ENCODE measurements around the gene PPP6R1. TPM values are rescaled to one million over a fixed set of nuclear protein-coding genes. Genes with fewer than 3 reads are reported as not detected.
A peak's percentile ranks its signal among the peaks of the same experiment; 100 is the strongest.
"Not testable (repeated sequence)": the region's sequence is repeated elsewhere in the genome, so short reads cannot be mapped to it uniquely, and the experiment has no call there.

The PPP6R1 gene
- total RNA-seq, 1 donor from 2014 or later: 11.4 TPM

DNA sequence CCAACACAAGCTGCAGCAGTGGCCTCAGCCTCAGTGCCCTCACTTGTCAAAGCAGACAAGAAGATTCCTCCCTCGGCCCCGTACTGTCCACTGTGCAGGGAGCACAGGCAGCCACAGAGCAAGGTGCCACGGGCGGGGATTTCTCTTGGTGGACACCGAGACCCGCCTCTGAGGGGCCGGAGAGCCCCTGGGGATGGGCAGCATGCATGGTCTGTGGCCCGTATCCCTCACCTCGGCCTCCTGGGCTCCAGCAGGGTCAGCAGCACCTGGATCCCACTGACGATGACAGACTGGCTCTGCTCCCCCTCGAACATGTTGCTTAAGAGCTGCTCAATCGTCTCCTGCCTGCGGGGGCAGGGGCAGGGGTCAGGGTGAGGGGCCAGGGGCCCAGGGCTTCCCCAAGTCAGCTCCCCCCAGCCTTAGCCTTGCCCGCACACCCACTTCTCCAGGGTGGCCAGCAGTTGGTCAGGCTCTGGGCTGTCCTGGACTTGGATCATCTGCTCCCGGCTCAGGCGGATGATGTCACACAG, 16.8 kb downstream of the PPP6R1 start:
- no peak for DNase-seq

GRCh38 chr19:55241143-55241934, 17.5 kb downstream of the PPP6R1 start:
- DNase-seq: no peak

- DNase-seq: peak; percentile 24
Observed at GRCh38 chr19:55240713-55241020, 18.1 kb downstream of the PPP6R1 start.

- DNase-seq: no peak
Observed at GRCh38 chr19:55239004-55239403, 19.8 kb downstream of the PPP6R1 start.

GRCh38 chr19:55238030-55238429, 20.8 kb downstream of the PPP6R1 start:
- no peak for DNase-seq

DNA sequence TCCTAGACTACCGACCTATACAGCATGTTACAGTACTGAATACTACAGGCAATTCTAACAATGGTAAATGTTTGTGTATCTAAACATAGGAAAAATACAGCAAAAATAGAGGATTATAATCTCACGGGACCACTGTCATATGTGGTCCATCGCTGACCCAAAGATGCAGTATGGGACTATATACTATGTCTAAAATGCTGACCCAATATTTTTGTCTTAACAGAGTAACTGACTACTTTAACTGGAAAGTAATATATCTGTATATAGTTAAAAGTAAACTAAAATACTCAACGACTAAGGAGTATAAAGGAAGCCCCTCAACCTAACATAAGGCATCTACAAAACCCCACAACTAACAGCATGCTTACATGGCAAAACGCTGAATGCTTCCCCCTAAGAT, 25.8 kb downstream of the PPP6R1 start:
- DNase-seq: no peak

DNA sequence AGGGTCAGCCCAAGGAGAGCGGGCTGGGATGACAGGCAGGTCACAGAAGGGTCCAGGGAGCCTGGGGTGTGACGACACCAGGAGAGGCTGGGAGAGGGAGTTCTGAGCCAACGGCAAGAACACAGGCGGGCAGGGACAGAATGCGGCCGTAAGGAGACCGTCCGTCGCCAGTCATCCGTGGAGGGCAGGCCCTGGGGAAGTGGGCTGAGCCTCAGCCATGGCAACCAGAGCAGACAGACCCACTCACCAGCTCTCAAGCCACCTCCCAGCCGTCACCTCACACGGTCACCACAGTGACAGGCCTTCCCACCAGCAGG, 26.6 kb downstream of the PPP6R1 start:
- no peak for DNase-seq

- DNase-seq: no peak
Observed at GRCh38 chr19:55231391-55232285, 27.2 kb downstream of the PPP6R1 start.

GRCh38 chr19:55230780-55231179, 28.0 kb downstream of the PPP6R1 start:
- DNase-seq: no peak

- DNase-seq: no peak
Observed at GRCh38 chr19:55230329-55230728, 28.5 kb downstream of the PPP6R1 start.

GRCh38 chr19:55229789-55230182, 29.0 kb downstream of the PPP6R1 start:
- no peak for DNase-seq

DNA sequence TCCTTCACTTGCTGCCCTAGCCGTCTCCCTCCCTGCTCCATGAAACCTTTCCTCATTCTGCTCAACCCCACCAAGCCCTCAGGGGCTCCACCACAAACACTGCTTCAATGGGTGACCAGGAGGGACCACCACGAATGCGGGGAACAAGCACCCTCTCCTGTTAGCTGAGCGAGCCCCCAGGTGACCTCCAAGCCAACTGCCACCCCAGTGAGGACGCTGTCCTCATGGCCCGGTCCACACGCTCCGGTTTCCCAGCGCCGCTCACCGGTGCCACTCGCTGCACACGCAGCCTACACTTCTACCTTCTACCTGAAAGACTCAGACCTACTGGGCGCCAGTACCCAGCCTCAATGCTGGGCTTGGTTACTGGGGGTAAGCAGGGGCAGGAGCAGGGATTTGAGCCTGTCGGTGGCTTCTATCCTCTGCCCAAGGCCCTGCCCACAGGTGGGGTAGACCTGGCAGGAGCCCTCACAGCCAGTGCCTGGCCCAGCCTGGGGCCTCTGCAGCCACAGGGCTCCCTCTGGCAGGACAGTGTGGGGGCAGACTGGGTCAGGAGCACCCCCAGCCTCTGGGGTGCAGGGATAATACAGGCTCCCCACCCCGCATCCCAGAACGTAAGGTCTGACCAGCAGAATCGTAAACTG, 29.6 kb downstream of the PPP6R1 start:
- DNase-seq: no peak

- no peak for DNase-seq
Observed at GRCh38 chr19:55228403-55229031, 30.3 kb downstream of the PPP6R1 start, which contains the start of gene TMEM86B. Gene TMEM86B, minus strand, starts transcription at chr19:55228763. Its CDS starts 22 bp downstream, at chr19:55228741.

GRCh38 chr19:55228015-55228391, 30.8 kb downstream of the PPP6R1 start:
- no peak for DNase-seq

DNA sequence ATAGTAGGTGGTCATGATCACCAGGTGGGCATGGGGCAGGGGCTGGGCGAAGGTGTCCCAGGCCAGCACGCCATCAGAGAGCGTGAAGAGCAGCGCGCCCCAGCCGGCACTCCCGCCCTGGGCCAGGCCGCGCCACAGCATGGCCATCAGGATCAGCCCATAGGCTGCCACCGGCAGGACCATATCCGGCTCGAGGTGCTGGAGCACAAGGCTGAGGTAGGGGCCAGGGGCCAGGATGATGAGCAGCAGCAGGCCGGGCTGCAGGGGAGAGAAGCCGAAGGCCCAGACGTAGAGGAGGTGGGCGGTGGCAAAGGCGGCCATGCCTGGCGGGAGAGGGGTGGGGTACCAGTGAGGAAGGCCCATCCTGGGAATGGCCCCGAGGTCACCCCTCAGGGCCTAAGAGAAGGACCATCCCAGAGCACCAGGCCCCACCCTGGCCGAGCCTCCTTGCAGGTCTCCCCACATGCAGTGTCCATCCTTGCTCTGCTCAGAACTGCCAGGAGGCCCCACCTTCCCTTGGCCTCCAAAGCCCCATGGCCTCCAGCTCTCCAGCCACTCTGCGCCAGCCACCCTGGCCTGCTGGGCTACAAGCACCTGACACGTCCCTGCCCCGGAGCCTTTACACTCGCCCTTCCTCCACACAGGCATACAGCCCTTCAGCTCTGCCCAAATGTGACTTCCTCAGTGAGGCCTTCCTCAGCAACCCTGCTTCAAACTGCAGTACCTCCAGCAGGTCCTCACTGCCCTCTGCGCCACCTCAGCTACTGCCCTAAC, 31.4 kb downstream of the PPP6R1 start:
- DNase-seq: no peak

- DNase-seq: no peak
Observed at GRCh38 chr19:55226788-55227187, 32.0 kb downstream of the PPP6R1 start.

DNA sequence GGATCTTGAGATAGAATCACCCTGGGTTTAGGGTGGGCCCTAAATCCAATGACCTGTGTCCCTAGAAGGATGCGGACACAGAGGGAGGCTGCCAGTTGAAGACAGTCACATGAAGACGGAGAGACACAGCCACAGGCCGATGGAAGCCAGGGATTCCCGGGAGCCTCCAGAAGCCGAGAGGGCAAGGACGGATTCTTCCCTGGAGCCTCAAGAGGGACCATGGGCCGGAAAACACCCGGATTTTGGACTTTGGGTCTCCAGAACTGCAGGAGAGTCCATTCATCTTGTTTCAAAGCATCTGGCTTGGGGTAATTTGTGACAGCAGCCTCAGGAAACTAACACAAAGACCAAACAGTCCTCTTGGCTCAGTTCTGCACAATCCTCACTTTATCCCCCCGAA, 32.5 kb downstream of the PPP6R1 start:
- DNase-seq: no peak

- DNase-seq: no peak
Observed at GRCh38 chr19:55225415-55225958, 33.3 kb downstream of the PPP6R1 start.

DNA sequence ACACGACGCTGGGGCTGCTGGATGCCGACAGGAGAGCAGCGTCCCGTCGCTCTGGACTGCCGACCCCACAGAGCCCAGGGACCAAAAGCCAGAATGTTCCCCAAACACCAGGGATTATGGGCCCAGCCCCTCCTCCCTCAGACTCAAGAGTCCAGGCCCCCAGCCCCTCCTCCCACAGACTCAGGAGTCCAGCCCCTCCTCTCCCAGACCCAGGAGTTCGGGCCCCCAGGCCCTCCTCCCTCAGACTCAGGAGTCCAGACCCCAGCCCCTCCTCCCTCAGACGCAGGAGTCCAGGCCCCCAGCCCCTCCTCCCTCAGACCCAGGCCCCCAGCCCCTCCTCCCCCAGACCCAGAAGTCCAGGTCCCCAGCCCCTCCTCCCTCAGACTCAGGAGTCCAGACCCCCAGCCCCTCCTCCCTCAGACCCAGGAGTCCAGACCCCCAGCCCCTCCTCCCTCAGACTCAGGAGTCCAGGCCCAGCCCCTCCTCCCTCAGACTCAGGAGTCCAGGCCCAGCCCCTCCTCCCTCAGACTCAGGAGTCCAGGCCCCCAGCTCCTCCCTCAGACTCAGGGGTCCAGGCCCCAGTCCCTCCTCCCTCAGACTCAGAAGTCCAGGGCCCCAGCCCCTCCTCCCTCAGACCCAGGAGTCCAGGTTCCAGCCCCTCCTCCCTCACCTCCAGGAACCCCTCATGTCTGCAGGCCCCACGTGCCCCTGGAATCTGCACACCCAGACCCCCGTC, 34.0 kb downstream of the PPP6R1 start:
- DNase-seq: not testable (repeated sequence)

DNA sequence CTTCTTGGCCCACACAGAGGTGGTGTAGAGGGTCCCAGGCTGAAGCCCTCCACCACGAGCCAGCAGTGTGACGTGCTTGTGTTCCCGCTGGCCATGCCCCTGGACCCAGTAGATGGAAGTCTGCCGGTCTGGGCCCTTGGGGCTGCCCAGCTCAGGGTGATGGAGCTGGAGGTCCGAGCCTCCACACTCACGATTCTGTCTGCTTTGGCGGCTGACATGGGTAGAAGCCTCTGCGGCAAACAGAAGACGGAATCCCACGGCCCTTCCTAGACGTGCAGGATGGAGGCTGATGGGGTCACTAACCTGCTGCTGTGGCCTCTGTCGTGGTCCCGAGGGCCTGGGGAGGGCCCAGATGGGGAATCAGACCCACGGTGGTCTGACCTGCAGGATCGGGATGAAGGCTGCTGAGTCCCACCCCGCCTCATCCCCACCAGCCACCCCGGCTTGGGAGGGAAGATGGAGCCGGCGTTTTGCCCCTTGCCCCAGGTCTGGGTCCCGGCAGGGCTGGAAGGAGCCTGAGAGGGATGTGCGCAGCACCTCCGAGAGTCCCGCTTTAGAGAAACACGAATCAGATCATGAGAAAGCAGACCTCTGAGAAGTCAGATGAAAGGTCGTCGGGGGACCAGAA, 34.7 kb downstream of the PPP6R1 start:
- DNase-seq: no peak

Data from occipital lobe (tissue), 2 donors.